OCI-LY7 (cell line): ENCODE results near the gene INTS6L. TPM values are rescaled to one million over a fixed set of nuclear protein-coding genes. Genes with fewer than 3 reads are reported as not detected.

Source experiments
- BruUV-seq: library from RNA; stranded (reverse); fragments of 400-500 nt; replicated peaks from 2 replicates; lab custom pipeline; 2021; lab: Mats Ljungman, UMichigan
- CTCF ChIA-PET: fragments of 300-600 bp; sonication (Branson Sonifier 250); formaldehyde crosslinking; loops from one replicate; lab custom pipeline; 2022; ENCODE audit warnings: antibody characterized with exemption; ENCODE audit not compliant: unreplicated experiment; lab: Charles Lee
- POLR2A ChIA-PET: fragments of 300-600 bp; sonication (Branson Sonifier 250); formaldehyde crosslinking; loops from one replicate; lab custom pipeline; 2022; ENCODE audit warnings: antibody characterized with exemption; lab: Charles Lee
- DNase-seq: peaks from one replicate; pipeline ENCODE4 v3.0.0-alpha.2; 2015; ENCODE audit warnings: low spot score
- H2AFZ ChIP-seq: fragments of 200-600 bp; sonication (generic), shearing (Covaris generic); 2 replicates; pipeline ENCODE4 v1.6.1; 2014; ENCODE audit warnings: mild to moderate bottlenecking, antibody characterized with exemption, low read length, moderate library complexity
- H3K27ac ChIP-seq: fragments of 200-600 bp; sonication (generic); 2 replicates; pipeline ENCODE4 v1.5.1; 2014; ENCODE audit warnings: mixed run types, low read depth, mild to moderate bottlenecking, moderate library complexity, low read length, inconsistent platforms; ENCODE audit not compliant: poor library complexity, severe bottlenecking
- H3K36me3 ChIP-seq: fragments of 200-600 bp; sonication (generic); 2 replicates; pipeline ENCODE4 v1.6.1; 2014; ENCODE audit warnings: mild to moderate bottlenecking, antibody characterized with exemption, low read length, moderate library complexity, mixed read lengths; ENCODE audit not compliant: insufficient read depth
- H3K4me1 ChIP-seq: fragments of 200-600 bp; sonication (generic); 2 replicates; pipeline ENCODE4 v1.5.1; 2014; ENCODE audit warnings: mild to moderate bottlenecking, low read length; ENCODE audit not compliant: insufficient read depth, poor library complexity, severe bottlenecking
- H3K4me2 ChIP-seq: fragments of 200-600 bp; sonication (generic); 2 replicates; pipeline ENCODE4 v1.6.1; 2014; ENCODE audit warnings: mild to moderate bottlenecking, low read length
- H3K4me3 ChIP-seq: fragments of 200-600 bp; sonication (generic); 2 replicates; pipeline ENCODE4 v1.5.1; 2014; ENCODE audit warnings: mild to moderate bottlenecking, low read depth, low read length; ENCODE audit not compliant: poor library complexity, severe bottlenecking
- H3K79me2 ChIP-seq: fragments of 200-600 bp; sonication (generic); 2 replicates; pipeline ENCODE4 v1.6.1; 2016; ENCODE audit warnings: low read depth, mild to moderate bottlenecking, low read length, moderate library complexity, mixed read lengths; ENCODE audit not compliant: insufficient read depth
- H3K9me2 ChIP-seq: fragments of 200-600 bp; sonication (generic); 2 replicates; pipeline ENCODE4 v1.6.1; 2016; ENCODE audit warnings: mild to moderate bottlenecking, low read length, mixed read lengths; ENCODE audit not compliant: insufficient read depth
- H3K9me3 ChIP-seq: fragments of 200-600 bp; sonication (generic); 2 replicates; pipeline ENCODE4 v1.6.1; 2014; ENCODE audit warnings: mild to moderate bottlenecking, mixed run types, low read length, mixed read lengths
- H4K20me1 ChIP-seq: fragments of 200-600 bp; sonication (generic); 2 replicates; pipeline ENCODE4 v1.6.1; 2014; ENCODE audit warnings: mild to moderate bottlenecking, antibody characterized with exemption, low read length, moderate library complexity, mixed read lengths; ENCODE audit not compliant: insufficient read depth
- CTCF ChIP-seq: fragments of 200-600 bp; sonication (generic); conservative IDR thresholded peaks from 2 replicates; pipeline ENCODE4 v1.5.1; 2014; ENCODE audit warnings: mild to moderate bottlenecking, antibody characterized with exemption, low read length, moderate library complexity, mixed read lengths
- EZH2phosphoT487 ChIP-seq: fragments of 200-600 bp; sonication (generic); IDR thresholded peaks from 2 replicates; pipeline ENCODE4 v1.6.1; 2018; ENCODE audit warnings: low read depth, borderline replicate concordance, mild to moderate bottlenecking, mixed run types, antibody characterized with exemption, low read length, moderate library complexity, mixed read lengths
- intact Hi-C: fragments of 100-400 bp; cut with micrococcal nuclease; formaldehyde crosslinking; loops from one replicate; pipeline ENCODE4 v1.10.0; 2022; ENCODE audit not compliant: unreplicated experiment
- total RNA-seq, 2 experiments: library from RNA; depleted of rRNA in 1 of 2; stranded (reverse); fragments of >200 nt in 1 of 2; shearing (Covaris generic) in 1 of 2; gene quantifications; 2 replicates each; pipeline ENCODE4 v1.2.3, GENCODE V29; 2014 to 2022

The INTS6L gene
- total RNA-seq, 2 experiments from 2014 or later = 15.6 to 16.4 TPM

- Histone ChIP-seq H3K36me3 (no peaks in the 10 kb centered on the region), H2AFZ (no peak overlapping the region), H3K4me1 (no peaks in the 10 kb centered on the region), H3K9me2 (no peaks in the 10 kb centered on the region), H3K27ac (no peak overlapping the region), H3K79me2 (no peaks in the 10 kb centered on the region), H3K9me3 (no peaks in the 10 kb centered on the region), H3K4me2 (no peak overlapping the region), H4K20me1 (no peaks in the 10 kb centered on the region), H3K4me3 (no peak overlapping the region)
- no TSS peak for BruUV-seq
- intact Hi-C loops = no loop called here
- ChIA-PET POLR2A (no interaction called here), CTCF (no interaction called here)
- TF ChIP-seq EZH2phosphoT487 (no peak), CTCF (no peak)
- DNase-seq = no peak
Observed at GRCh38 chrX:135494453-135494852, 26.0 kb upstream of the INTS6L start.

GRCh38 chrX:135497736-135498135 is 22.7 kb upstream of the INTS6L start:
- no peaks in the 10 kb centered on the region for H3K79me2 ChIP-seq
- no peak overlapping the region for H3K27ac ChIP-seq
- H3K4me3 ChIP-seq = no peak overlapping the region
- H4K20me1 ChIP-seq = no peaks in the 10 kb centered on the region
- DNase-seq = no peak
- no peak overlapping the region for H3K4me2 ChIP-seq
- H2AFZ ChIP-seq = no peak overlapping the region
- intact Hi-C loops = no loop called here
- H3K9me3 ChIP-seq = no peaks in the 10 kb centered on the region
- no peaks in the 10 kb centered on the region for H3K36me3 ChIP-seq
- POLR2A ChIA-PET = no interaction called here
- TF ChIP-seq CTCF (no peak), EZH2phosphoT487 (no peak)
- no peaks in the 10 kb centered on the region for H3K9me2 ChIP-seq
- no TSS peak for BruUV-seq
- H3K4me1 ChIP-seq = no peaks in the 10 kb centered on the region
- CTCF ChIA-PET = no interaction called here

- no peak for TF ChIP-seq CTCF
- TF ChIP-seq EZH2phosphoT487 = no peak
- Histone ChIP-seq H3K27ac (no peak overlapping the region), H2AFZ (no peak overlapping the region), H3K79me2 (no peaks in the 10 kb centered on the region), H3K4me1 (no peaks in the 10 kb centered on the region), H4K20me1 (no peaks in the 10 kb centered on the region), H3K4me3 (no peak overlapping the region), H3K4me2 (no peak overlapping the region), H3K9me2 (no peaks in the 10 kb centered on the region), H3K9me3 (no peaks in the 10 kb centered on the region), H3K36me3 (no peaks in the 10 kb centered on the region)
- intact Hi-C loops = no loop called here
- BruUV-seq = no TSS peak
- POLR2A ChIA-PET = no interaction called here
- DNase-seq = no peak
- CTCF ChIA-PET = no interaction called here
Observed at GRCh38 chrX:135498236-135498635, 22.2 kb upstream of the INTS6L start.
